Kidney (tissue), 14 donors: Measurements from ENCODE around the gene NPRL2. TPM values are rescaled to one million over a fixed set of nuclear protein-coding genes. Genes with fewer than 3 reads are reported as not detected.

Experiments
- DNase-seq, 5 donors: peaks; one replicate each; pipeline ENCODE4 v3.0.0-alpha.2; 2013 to 2020
- FAIRE-seq: peaks from 2 replicates; lab custom pipeline; 2012; peaks lifted over from hg19 to GRCh38; lab: Jason Lieb, UNC
- H3K27ac ChIP-seq, 2 donors: one replicate each; pipeline ENCODE4 v1.7.0; 2013; ENCODE audit warnings: low read depth in 2 of 2, low read length in 2 of 2, inconsistent platforms in 1 of 2
- H3K27me3 ChIP-seq: one replicate; pipeline ENCODE4 v1.7.1; 2013; ENCODE audit warnings: low read length, inconsistent platforms; ENCODE audit not compliant: control insufficient read depth, insufficient read depth
- H3K36me3 ChIP-seq, 3 donors: one replicate each; pipeline versions ENCODE4 v1.7.0 to v1.7.1; 2013; ENCODE audit warnings: low read length in 3 of 3, control low read depth in 1 of 3, inconsistent platforms in 1 of 3; ENCODE audit not compliant: insufficient read depth in 3 of 3, control insufficient read depth in 2 of 3
- H3K4me1 ChIP-seq, 3 donors: one replicate each; pipeline versions ENCODE4 v1.7.0 to v1.7.1; 2013; ENCODE audit warnings: low read length in 3 of 3, inconsistent platforms in 1 of 3, low read depth in 1 of 3; ENCODE audit not compliant: control insufficient read depth in 2 of 3, insufficient read depth in 2 of 3
- H3K4me3 ChIP-seq, 3 donors: one replicate each; pipeline versions ENCODE4 v1.7.0 to v1.8.1; 2013; ENCODE audit warnings: low read length in 3 of 3, control low read depth in 1 of 3, inconsistent platforms in 1 of 3
- H3K9ac ChIP-seq, 3 donors: one replicate each; pipeline versions ENCODE4 v1.7.0 to v1.7.1; 2013; ENCODE audit warnings: low read length in 3 of 3, control low read depth in 1 of 3, inconsistent platforms in 1 of 3
- H3K9me3 ChIP-seq, 3 donors: one replicate each; pipeline versions ENCODE4 v1.7.0 to v1.7.1; 2013; ENCODE audit warnings: low read length in 3 of 3, control low read depth in 1 of 3, inconsistent platforms in 1 of 3; ENCODE audit not compliant: control insufficient read depth in 2 of 3, insufficient read depth in 1 of 3
- CTCF ChIP-seq: IDR thresholded peaks from 3 replicates; pipeline ENCODE4 v1.5.1; 2012; ENCODE audit warnings: mild to moderate bottlenecking, moderate library complexity, borderline replicate concordance; ENCODE audit not compliant: insufficient read depth; ENCODE audit errors: extremely low read depth
- intact Hi-C: fragments of 100-400 bp; cut with DNase I; formaldehyde crosslinking; loops from one replicate; pipeline ENCODE4 v1.11.1; 2022
- polyA plus RNA-seq: library from polyadenylated mRNA; stranded (reverse); fragments of 350-450 nt; fragmentation: Illumina TruSeq; extraction: RNeasy Lipid Tissue Mini Kit (QIAGEN cat#74804); gene quantifications from one replicate; pipeline ENCODE4 v1.2.3, GENCODE V29; 2014; ENCODE audit warnings: low read depth, low replicate concordance; ENCODE audit not compliant: insufficient read depth
- total RNA-seq: library from RNA; stranded (reverse); fragmentation: NEBNext Ultra II Directional; extraction: Animal tissue kit (Norgen Biotek cat#: 25700); gene quantifications from one replicate; pipeline ENCODE4 v1.2.1, GENCODE V29; 2021
- donor health status: control.
- donor health status: control.
- donor health status: control.
- donor health status: control.
- donor health status: control.
- donor health status: DM: yes; HTN: yes; CAD: no.
- donor health status: Normal renal cell carcinoma (clear cell type).

NPRL2 gene
- total and polyA plus RNA-seq, 2 donors from 2014 or later, result 23.5 to 39.8 TPM

GRCh38 chr3:50341996-50342650 lies 8.5 kb downstream of the NPRL2 start:
- Histone ChIP-seq H3K9ac (no peak overlapping the region), H3K4me1 (peaks cover 2 to 16% (median 6%) of the 10 kb centered on the region in 3 donors), H3K4me3 (no peak overlapping the region), H3K36me3 (no peaks in the 10 kb centered on the region), H3K27me3 (no peaks in the 10 kb centered on the region), H3K27ac (no peak overlapping the region), H3K9me3 (no peaks in the 10 kb centered on the region)
- TF ChIP-seq CTCF, result no peak
- FAIRE-seq (no peak), DNase-seq (peak in 2 of 5 donors; percentile 57 to 67)
- intact Hi-C loops, result no loop called here

GRCh38 chr3:50341537-50341936 lies 9.0 kb downstream of the NPRL2 start:
- peak in 2 of 5 donors; percentile 57 to 71 for DNase-seq
- FAIRE-seq, result no peak

GRCh38 chr3:50340448-50341329 lies 9.9 kb downstream of the NPRL2 start, which contains the start of gene RASSF1:
Gene RASSF1, minus strand, starts transcription at chr3:50340836. Its CDS starts 31 bp downstream, at chr3:50340805.
- H3K9ac ChIP-seq, result no peak within 1 kb of the TSS
- H3K36me3 ChIP-seq, result no peaks in the 10 kb centered on the region
- peaks cover 2 to 20% (median 11%) of the 10 kb centered on the region in 3 donors for H3K4me1 ChIP-seq
- peak within 1 kb of the TSS; percentile 21 to 47 (median 36) for H3K4me3 ChIP-seq
- FAIRE-seq (no peak), DNase-seq (peak; percentile 23 to 91 (median 64))
- peak within 1 kb of the TSS; percentile 61 to 75 for H3K27ac ChIP-seq
- intact Hi-C loops, result no loop called here
- TF ChIP-seq CTCF, result no peak
- H3K9me3 ChIP-seq, result no peaks in the 10 kb centered on the region
- H3K27me3 ChIP-seq, result no peaks in the 10 kb centered on the region

More at GRCh38 chr3:50341537-50341936, 9.0 kb downstream of the NPRL2 start:
- no peak overlapping the region for H3K4me3 ChIP-seq
- H3K4me1 ChIP-seq, result peaks cover 2 to 16% (median 6%) of the 10 kb centered on the region in 3 donors
- no peak for TF ChIP-seq CTCF
- H3K9me3 ChIP-seq, result no peaks in the 10 kb centered on the region
- no peaks in the 10 kb centered on the region for H3K36me3 ChIP-seq
- H3K27me3 ChIP-seq, result no peaks in the 10 kb centered on the region
- intact Hi-C loops, result no loop called here
- no peak overlapping the region for H3K27ac ChIP-seq
- no peak overlapping the region for H3K9ac ChIP-seq
